Hypothalamus (tissue), 51 donors: ENCODE results near the gene ADAMTS17.
A peak's percentile ranks its signal among the peaks of the same experiment; 100 is the strongest.

Experiments
- DNase-seq, 51 donors: peaks; one replicate each; lab custom pipeline; 2025; lab: John Stamatoyannopoulos, UW

The ADAMTS17 gene

GRCh38 chr15:100042558-100042957, 299.2 kb downstream of the ADAMTS17 start:
- no peak for DNase-seq

- no peak for DNase-seq
Measured at GRCh38 chr15:100041127-100041828, 300.5 kb downstream of the ADAMTS17 start.

GRCh38 chr15:100039994-100040393, 301.8 kb downstream of the ADAMTS17 start:
- no peak for DNase-seq

GRCh38 chr15:100038736-100039135, 303.0 kb downstream of the ADAMTS17 start:
- DNase-seq = no peak

GRCh38 chr15:100037901-100038300, 303.9 kb downstream of the ADAMTS17 start:
- DNase-seq = no peak

- no peak for DNase-seq
Measured at GRCh38 chr15:100036015-100036414, 305.8 kb downstream of the ADAMTS17 start.

- DNase-seq = no peak
Measured at GRCh38 chr15:100034191-100034590, 307.6 kb downstream of the ADAMTS17 start.

GRCh38 chr15:100033140-100033857, 308.5 kb downstream of the ADAMTS17 start:
- no peak for DNase-seq

GRCh38 chr15:100032358-100033085, 309.3 kb downstream of the ADAMTS17 start:
- DNase-seq = no peak

GRCh38 chr15:100031665-100032357, 310.0 kb downstream of the ADAMTS17 start:
- DNase-seq = no peak

- no peak for DNase-seq
Measured at GRCh38 chr15:100030586-100031229, 311.1 kb downstream of the ADAMTS17 start.

GRCh38 chr15:100029868-100030479, 311.8 kb downstream of the ADAMTS17 start:
- no peak for DNase-seq

- no peak for DNase-seq
Measured at GRCh38 chr15:100029045-100029444, 312.7 kb downstream of the ADAMTS17 start.

GRCh38 chr15:100026041-100026440, 315.7 kb downstream of the ADAMTS17 start:
- no peak for DNase-seq

- no peak for DNase-seq
Measured at GRCh38 chr15:100022806-100023205, 319.0 kb downstream of the ADAMTS17 start.

- DNase-seq = no peak
Measured at GRCh38 chr15:100022391-100022790, 319.4 kb downstream of the ADAMTS17 start.

- DNase-seq = peak in 1 of 51 donors; percentile 3
Measured at GRCh38 chr15:100021653-100022052, 320.1 kb downstream of the ADAMTS17 start.

GRCh38 chr15:100020614-100021013, 321.2 kb downstream of the ADAMTS17 start:
- no peak for DNase-seq

GRCh38 chr15:100020189-100020588, 321.6 kb downstream of the ADAMTS17 start:
- DNase-seq = no peak

- no peak for DNase-seq
Measured at GRCh38 chr15:100019601-100020000, 322.2 kb downstream of the ADAMTS17 start.
